SU-DHL-6 (cell line): ENCODE measurements around the gene MRPS5.

Experiments
- H2AFZ ChIP-seq: fragments of 200-600 bp; sonication (generic); 2 replicates; pipeline ENCODE4 v1.6.1; 2014; ENCODE audit warnings: low read depth, mild to moderate bottlenecking, moderate library complexity, mixed read lengths, antibody characterized with exemption, low read length; ENCODE audit not compliant: severe bottlenecking
- H3F3A ChIP-seq: fragments of 200-600 bp; shearing (Covaris generic); 2 replicates; pipeline ENCODE4 v1.6.0; 2016; ENCODE audit warnings: antibody characterized with exemption, mild to moderate bottlenecking; ENCODE audit not compliant: insufficient read depth
- H3K27ac ChIP-seq: fragments of 200-600 bp; sonication (generic); 2 replicates; pipeline ENCODE4 v1.5.1; 2016; ENCODE audit warnings: low read depth, mild to moderate bottlenecking, low read length, moderate library complexity, mixed read lengths
- H3K27me3 ChIP-seq: fragments of 200-600 bp; sonication (generic), shearing (Covaris generic); 2 replicates; pipeline ENCODE4 v1.6.0; 2014; ENCODE audit warnings: mild to moderate bottlenecking, low read length
- H3K36me3 ChIP-seq: fragments of 200-600 bp; sonication (generic); 2 replicates; pipeline ENCODE4 v1.6.1; 2014; ENCODE audit warnings: mild to moderate bottlenecking, low read length, mixed read lengths
- H3K4me2 ChIP-seq: fragments of 300-600, 200-600 bp; shearing (Covaris generic), sonication (generic); 2 replicates; pipeline ENCODE4 v1.6.0; 2014; ENCODE audit warnings: low read length, low read depth, mild to moderate bottlenecking; ENCODE audit not compliant: poor library complexity, severe bottlenecking
- H3K4me3 ChIP-seq: fragments of 200-600 bp; sonication (generic); 2 replicates; pipeline ENCODE4 v1.5.1; 2014; ENCODE audit warnings: antibody characterized with exemption, low read length, mild to moderate bottlenecking, mixed read lengths; ENCODE audit not compliant: insufficient read depth, poor library complexity, severe bottlenecking
- H3K79me2 ChIP-seq: fragments of 200-600 bp; sonication (generic); 2 replicates; pipeline ENCODE4 v1.6.1; 2014; ENCODE audit warnings: mild to moderate bottlenecking, low read length, moderate library complexity; ENCODE audit not compliant: insufficient read depth
- H3K9ac ChIP-seq: fragments of 200-600 bp; sonication (generic); 2 replicates; pipeline ENCODE4 v1.7.0; 2014; ENCODE audit warnings: mild to moderate bottlenecking, low read length
- H3K9me2 ChIP-seq: fragments of 200-600 bp; sonication (generic); replicated peaks from 2 replicates; pipeline ENCODE4 v1.6.1; 2014; ENCODE audit warnings: low read length; ENCODE audit not compliant: insufficient read depth
- H3K9me3 ChIP-seq: fragments of 200-600 bp; sonication (generic); 2 replicates; pipeline ENCODE4 v1.6.1; 2014; ENCODE audit warnings: low read length, mixed read lengths; ENCODE audit not compliant: insufficient read depth
- H4K20me1 ChIP-seq: fragments of 200-600 bp; sonication (generic); 2 replicates; pipeline ENCODE4 v1.6.1; 2014; ENCODE audit warnings: low read depth, mild to moderate bottlenecking, antibody characterized with exemption, low read length, moderate library complexity, mixed read lengths
- CTCF ChIP-seq: fragments of 200-600 bp; sonication (generic); IDR thresholded peaks from one replicate; pipeline ENCODE4 v1.5.1; 2017; ENCODE audit warnings: antibody characterized with exemption, mild to moderate bottlenecking, low read length, moderate library complexity; ENCODE audit not compliant: insufficient read depth, poor library complexity, severe bottlenecking
- EZH2phosphoT487 ChIP-seq: fragments of 200-600 bp; sonication (generic), shearing (Covaris generic); conservative IDR thresholded peaks from 2 replicates; pipeline ENCODE4 v1.6.1; 2018; ENCODE audit warnings: mild to moderate bottlenecking, antibody characterized with exemption, low read length, moderate library complexity, mixed read lengths

Gene MRPS5

GRCh38 chr2:95036596-95037383 is 84.8 kb downstream of the MRPS5 start:
- H3K27ac ChIP-seq, result no peak overlapping the region
- no peaks in the 10 kb centered on the region for H3K36me3 ChIP-seq
- TF ChIP-seq EZH2phosphoT487 (no peak), CTCF (no peak)
- no peaks in the 10 kb centered on the region for H3K27me3 ChIP-seq
- no peak overlapping the region for H3K4me2 ChIP-seq
- H3F3A ChIP-seq, result no peaks in the 10 kb centered on the region
- H2AFZ ChIP-seq, result no peak overlapping the region
- no peaks in the 10 kb centered on the region for H4K20me1 ChIP-seq
- H3K79me2 ChIP-seq, result no peaks in the 10 kb centered on the region
- no peaks in the 10 kb centered on the region for H3K9me2 ChIP-seq
- no peaks in the 10 kb centered on the region for H3K9me3 ChIP-seq
- H3K4me3 ChIP-seq, result no peak overlapping the region
- H3K9ac ChIP-seq, result no peak overlapping the region
